Hematopoietic multipotent progenitor cell treated with erythropoietin and hydrocortisone succinate and interleukin-3 and kit ligand, for 4 days (in vitro differentiated cells): ENCODE measurements around the gene NECTIN3.

ENCODE experiments used
- DNase-seq: peaks from one replicate; pipeline ENCODE4 v3.0.0-alpha.2; 2015

Gene NECTIN3

GRCh38 chr3:111084911-111085310 lies 13.3 kb downstream of the NECTIN3 start:
- DNase-seq, result no peak

DNA sequence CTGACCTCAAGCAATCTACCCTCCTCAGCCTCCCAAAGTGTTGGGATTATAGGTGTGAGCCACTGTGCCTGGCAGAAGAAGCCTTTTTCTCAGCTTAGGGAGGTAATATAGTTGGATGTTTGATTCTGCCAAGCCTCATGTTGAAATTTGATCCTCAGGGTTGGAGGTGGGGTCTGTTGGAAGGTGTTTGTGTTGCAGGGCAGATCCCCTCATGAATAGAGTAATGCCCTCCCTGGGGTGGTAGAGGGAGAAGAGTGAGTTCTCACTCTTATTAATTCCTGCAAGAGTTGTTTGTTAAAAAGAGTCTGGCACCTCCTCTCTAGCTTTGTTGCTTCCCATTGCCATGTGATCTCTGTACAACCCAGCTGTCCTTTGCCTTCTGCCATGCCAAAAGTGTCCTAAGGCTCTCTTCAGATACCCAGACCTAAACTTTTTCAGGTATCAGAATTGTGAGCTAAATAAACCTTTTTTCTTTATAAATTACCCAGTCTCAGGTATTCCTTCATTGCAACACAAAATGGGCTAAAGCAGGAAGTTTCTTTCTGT lies 16.4 kb downstream of the NECTIN3 start:
- DNase-seq, result no peak

DNA sequence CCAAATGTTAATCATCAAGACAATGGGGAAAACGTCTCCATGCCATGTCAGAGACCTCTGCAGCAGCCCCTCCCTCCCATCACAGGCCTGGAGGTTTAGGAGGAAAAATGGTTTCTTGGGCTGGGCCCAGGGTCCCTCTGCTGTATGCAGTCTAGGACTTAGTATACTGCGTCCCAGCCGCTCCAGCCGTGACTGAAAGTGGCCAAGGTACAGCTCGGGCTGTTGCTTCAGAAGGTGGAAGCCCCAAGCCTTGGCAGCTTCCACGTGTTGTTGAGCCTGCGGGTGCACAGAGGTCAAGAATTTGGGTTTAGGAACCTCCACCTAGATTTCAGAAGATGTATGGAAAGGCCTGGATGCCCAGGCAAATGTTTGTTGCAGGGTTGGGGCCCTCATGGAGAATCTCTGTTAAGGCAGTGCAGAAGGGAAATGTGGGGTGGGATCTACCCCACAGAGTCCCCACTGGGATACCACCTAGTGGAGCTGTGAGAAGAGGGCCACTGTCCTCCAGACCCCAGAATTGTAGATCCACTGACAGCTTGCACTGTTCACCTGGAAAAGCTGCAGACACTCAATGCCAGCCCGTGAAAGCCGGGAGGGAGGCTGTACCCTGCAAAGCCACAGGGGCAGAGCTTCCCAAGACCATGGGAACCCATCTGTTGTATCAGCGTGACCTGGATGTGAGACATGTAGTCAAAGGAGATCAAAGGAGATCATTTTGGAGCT lies 25.0 kb downstream of the NECTIN3 start:
- no peak for DNase-seq

GRCh38 chr3:111103807-111104206 lies 32.2 kb downstream of the NECTIN3 start:
- no peak for DNase-seq

GRCh38 chr3:111106993-111107661 lies 35.5 kb downstream of the NECTIN3 start:
- no peak for DNase-seq

DNA sequence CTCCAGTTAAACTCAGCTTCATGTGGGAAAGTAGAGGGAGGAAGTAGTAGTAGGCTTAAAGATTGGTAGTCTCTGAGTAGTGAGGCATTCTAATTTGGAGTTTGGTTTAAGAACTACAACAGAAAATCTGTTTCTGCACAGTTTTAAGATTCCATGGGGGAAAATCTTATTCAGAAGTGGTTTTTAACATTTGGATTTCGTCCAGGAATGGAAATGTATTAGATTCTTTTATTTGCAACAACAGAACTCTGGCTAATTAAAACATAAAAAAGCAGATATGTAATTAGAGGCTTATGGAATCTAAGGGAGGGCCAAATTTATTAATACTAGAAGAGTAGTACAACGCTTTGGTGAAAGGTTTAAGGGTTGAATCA lies 36.0 kb downstream of the NECTIN3 start:
- DNase-seq, result no peak

DNA sequence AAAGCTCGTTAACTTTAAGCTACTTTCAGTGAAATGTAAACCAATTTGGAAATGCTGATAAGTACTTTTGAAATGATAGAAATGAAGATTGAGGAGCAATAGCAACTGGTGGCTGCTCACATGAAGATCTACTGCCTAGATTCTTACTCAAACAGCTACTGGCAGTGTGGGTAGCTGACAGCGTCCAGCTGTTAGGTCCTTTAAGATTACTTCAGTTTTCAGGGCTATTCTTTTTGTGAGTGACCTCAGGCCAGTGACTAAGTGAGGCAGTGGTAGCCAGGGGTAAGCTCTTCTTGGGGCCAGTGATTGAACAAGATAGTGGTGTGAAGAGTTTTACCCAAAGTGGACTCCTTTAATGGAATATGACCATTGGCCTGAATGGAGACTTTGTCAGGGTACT lies 41.3 kb downstream of the NECTIN3 start:
- no peak for DNase-seq

DNA sequence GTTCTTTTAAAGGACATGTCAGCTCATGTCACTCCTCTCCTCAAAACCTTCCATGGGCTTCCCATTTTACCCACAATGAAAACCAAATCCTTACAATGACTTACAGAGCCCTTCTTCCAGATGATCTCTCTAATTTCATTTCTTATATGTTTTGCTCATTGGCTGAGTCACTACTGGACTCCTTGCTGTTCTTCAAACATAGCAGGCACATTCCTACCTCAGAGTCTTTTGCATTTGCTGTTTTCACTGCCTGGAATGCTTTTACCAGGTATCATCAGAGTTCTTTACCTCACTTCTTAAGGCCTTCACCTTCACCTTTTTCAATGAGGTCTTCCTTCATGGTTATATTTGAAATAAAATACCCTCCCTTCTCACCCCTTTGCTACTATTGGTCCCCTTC lies 57.3 kb downstream of the NECTIN3 start:
- no peak for DNase-seq

DNA sequence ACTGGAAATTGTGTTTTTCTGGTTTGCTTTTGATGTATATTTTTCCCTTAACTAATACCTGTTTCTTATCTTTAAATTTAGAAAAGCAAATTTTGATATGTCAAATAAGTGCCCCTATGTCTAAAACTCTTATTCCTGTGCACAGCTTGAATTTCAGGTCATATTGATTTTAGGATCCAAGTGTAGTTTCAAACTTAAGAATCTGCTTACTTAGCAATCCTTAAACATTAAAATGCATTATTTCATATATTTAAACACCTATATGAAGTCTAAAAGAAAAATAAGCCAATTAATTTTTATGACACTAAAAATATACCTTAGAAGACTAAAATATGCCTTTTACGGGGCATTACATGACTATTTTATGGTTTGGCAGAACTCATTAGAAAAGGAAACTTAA lies 59.2 kb downstream of the NECTIN3 start:
- DNase-seq, result no peak

- DNase-seq, result no peak
Observed at GRCh38 chr3:111134302-111134701, 62.7 kb downstream of the NECTIN3 start.

DNA sequence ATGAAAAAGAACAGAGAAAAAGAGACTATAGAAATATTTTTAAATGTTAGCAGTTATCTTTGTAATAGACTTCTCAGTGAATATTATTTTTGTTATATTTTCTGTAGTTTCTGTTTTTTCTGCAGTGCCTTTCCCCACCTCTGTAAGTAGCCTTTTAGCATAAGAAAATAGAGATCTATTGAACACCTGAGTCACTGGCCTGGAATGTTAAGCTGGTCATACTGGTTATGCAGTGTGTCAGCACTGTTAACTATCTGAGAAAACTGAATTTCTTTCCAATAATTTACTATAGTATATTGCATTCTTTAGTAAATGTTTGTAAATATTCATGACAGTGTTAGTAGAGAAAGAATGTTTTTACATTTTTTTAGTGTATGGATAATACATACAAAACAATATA lies 79.8 kb downstream of the NECTIN3 start:
- no peak for DNase-seq

GRCh38 chr3:111152496-111152895 lies 80.9 kb downstream of the NECTIN3 start:
- no peak for DNase-seq

DNA sequence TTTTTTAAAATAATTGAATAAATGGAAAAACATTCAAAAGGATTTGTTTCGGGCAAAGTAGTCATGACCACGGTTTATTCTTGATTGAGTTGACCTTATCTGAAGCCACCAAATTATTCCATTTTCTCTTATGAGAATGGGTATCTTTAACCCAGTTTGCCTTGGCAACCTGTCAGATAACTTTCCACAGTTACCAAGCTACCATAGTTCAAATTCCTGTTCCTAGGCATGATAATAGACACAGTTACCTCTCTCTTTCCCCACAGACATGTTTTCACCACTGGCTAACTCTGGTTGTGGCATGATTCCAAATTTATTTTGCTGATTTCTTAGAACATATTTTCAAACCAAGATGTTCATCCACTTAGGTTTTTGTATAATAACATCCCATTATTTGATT lies 84.9 kb downstream of the NECTIN3 start:
- DNase-seq, result no peak

GRCh38 chr3:111159391-111159790 lies 87.8 kb downstream of the NECTIN3 start:
- no peak for DNase-seq

GRCh38 chr3:111164621-111165020 lies 93.0 kb downstream of the NECTIN3 start:
- no peak for DNase-seq

GRCh38 chr3:111165411-111165810 lies 93.8 kb downstream of the NECTIN3 start:
- DNase-seq, result no peak

- DNase-seq, result no peak
Observed at GRCh38 chr3:111173328-111173900, 101.8 kb downstream of the NECTIN3 start.

DNA sequence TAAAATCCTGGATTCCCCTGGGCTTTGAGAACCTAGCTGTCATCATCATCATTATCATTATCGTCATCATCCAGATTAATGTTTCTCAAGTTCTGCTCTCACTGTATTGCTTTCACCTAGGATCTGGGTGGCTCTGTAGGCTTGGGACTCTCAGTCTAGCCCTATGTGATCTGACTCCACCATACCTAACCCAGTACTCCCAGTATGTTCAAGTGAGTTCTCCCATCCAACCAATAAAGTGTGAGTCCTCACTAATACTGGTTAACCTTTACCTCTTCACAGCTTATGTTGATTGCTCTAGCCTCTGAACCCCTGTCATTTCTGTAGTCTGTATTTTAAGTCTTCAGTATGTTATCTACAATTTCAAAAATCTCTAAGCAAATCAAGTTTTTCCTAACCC lies 102.3 kb downstream of the NECTIN3 start:
- DNase-seq, result no peak

- DNase-seq, result no peak
Observed at GRCh38 chr3:111190518-111190917, 118.9 kb downstream of the NECTIN3 start.

- no peak for DNase-seq
Observed at GRCh38 chr3:111193472-111193871, 121.9 kb downstream of the NECTIN3 start.

GRCh38 chr3:111194048-111194447 lies 122.4 kb downstream of the NECTIN3 start:
- DNase-seq, result peak; percentile 13

GRCh38 chr3:111197485-111197884 lies 125.9 kb downstream of the NECTIN3 start:
- no peak for DNase-seq

DNA sequence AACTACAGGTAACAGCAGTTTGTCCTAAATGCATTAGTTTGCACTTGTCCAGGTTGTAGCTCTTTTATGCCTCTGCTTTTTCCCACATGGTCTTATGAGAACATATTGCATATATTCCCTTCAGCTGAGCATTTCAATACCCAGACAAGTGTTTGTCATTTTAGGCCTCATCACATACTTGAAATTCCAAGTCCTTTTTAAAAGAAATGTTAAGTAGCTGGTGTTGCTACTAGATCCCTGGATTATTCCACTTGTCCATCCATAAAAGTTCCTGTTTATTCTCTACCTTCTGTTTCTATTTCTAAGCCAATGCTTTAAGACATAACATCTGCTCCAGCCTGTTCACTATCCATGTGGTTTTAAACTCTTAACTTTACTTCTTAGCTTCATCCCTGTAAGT lies 128.4 kb downstream of the NECTIN3 start:
- DNase-seq, result no peak
